Neuronal stem cell (in vitro differentiated cells): ENCODE data around the gene NOXRED1.
"Not testable (repeated sequence)": the region's sequence is repeated elsewhere in the genome, so short reads cannot be mapped to it uniquely, and the experiment has no call there.

Source experiments
- DNase-seq: peaks from one replicate; pipeline ENCODE4 v3.0.0-alpha.2; 2013; ENCODE audit warnings: low spot score
- H2AFZ ChIP-seq: one replicate; pipeline ENCODE4 v1.6.1; 2013; ENCODE audit warnings: mild to moderate bottlenecking, low read length, inconsistent platforms
- H2AK5ac ChIP-seq: 2 replicates; pipeline ENCODE4 v1.6.1; 2013; ENCODE audit warnings: low read depth, mild to moderate bottlenecking, inconsistent platforms, low read length, moderate library complexity, mixed read lengths
- H2BK120ac ChIP-seq: 2 replicates; pipeline ENCODE4 v1.6.1; 2013; ENCODE audit warnings: low read depth, mild to moderate bottlenecking, inconsistent platforms, low read length, moderate library complexity, mixed read lengths
- H2BK12ac ChIP-seq: one replicate; pipeline ENCODE4 v1.6.1; 2013; ENCODE audit warnings: low read length, inconsistent platforms
- H2BK15ac ChIP-seq: 2 replicates; pipeline ENCODE4 v1.6.1; 2013; ENCODE audit warnings: mild to moderate bottlenecking, low read length, inconsistent platforms, mixed read lengths
- H2BK5ac ChIP-seq: one replicate; pipeline ENCODE4 v1.6.1; 2013; ENCODE audit warnings: inconsistent platforms, mild to moderate bottlenecking, low read length, moderate library complexity
- H3K14ac ChIP-seq: one replicate; pipeline ENCODE4 v1.6.1; 2013; ENCODE audit warnings: low read length, inconsistent platforms
- H3K18ac ChIP-seq: 2 replicates; pipeline ENCODE4 v1.6.1; 2013; ENCODE audit warnings: low read length, inconsistent platforms
- H3K23ac ChIP-seq: 2 replicates; pipeline ENCODE4 v1.6.1; 2013; ENCODE audit warnings: low read depth, mild to moderate bottlenecking, mixed read lengths, low read length, inconsistent platforms; ENCODE audit not compliant: poor library complexity
- H3K27ac ChIP-seq: replicated peaks from 3 replicates; pipeline ENCODE4 v1.5.1; 2013; ENCODE audit warnings: low read length, inconsistent platforms
- H3K27me3 ChIP-seq, 3 experiments: 2 replicates each; pipeline ENCODE4 v1.6.1; 2013; ENCODE audit warnings: low read length in 3 of 3, mild to moderate bottlenecking in 2 of 3, inconsistent platforms in 1 of 3, low read depth in 1 of 3, mixed read lengths in 1 of 3, moderate library complexity in 1 of 3; ENCODE audit not compliant: control insufficient read depth in 3 of 3, insufficient read depth in 3 of 3
- H3K36me3 ChIP-seq, 2 donors: replicated peaks in 1 of 2; 2 replicates each; pipeline ENCODE4 v1.6.1; 2013; ENCODE audit warnings: low read length in 2 of 2; ENCODE audit not compliant: control insufficient read depth in 2 of 2, insufficient read depth in 2 of 2
- H3K4ac ChIP-seq: 2 replicates; pipeline ENCODE4 v1.6.1; 2013; ENCODE audit warnings: inconsistent platforms, mild to moderate bottlenecking, low read length, moderate library complexity
- H3K4me1 ChIP-seq, 2 donors: 1 replicate in 1 of 2; 2 replicates in 1 of 2; pipeline ENCODE4 v1.6.1; 2013; ENCODE audit warnings: low read length in 2 of 2, low read depth in 1 of 2; ENCODE audit not compliant: control insufficient read depth in 2 of 2, insufficient read depth in 1 of 2
- H3K4me2 ChIP-seq: one replicate; pipeline ENCODE4 v1.6.1; 2013; ENCODE audit warnings: mild to moderate bottlenecking, low read length, inconsistent platforms; ENCODE audit not compliant: insufficient read depth, poor library complexity, severe bottlenecking
- H3K4me3 ChIP-seq, 2 donors: 2 replicates each; pipeline ENCODE4 v1.5.1; 2013; ENCODE audit warnings: low read length in 2 of 2, mild to moderate bottlenecking in 2 of 2, inconsistent platforms in 1 of 2, moderate library complexity in 1 of 2
- H3K79me1 ChIP-seq: one replicate; pipeline ENCODE4 v1.6.1; 2013; ENCODE audit warnings: low read depth, mild to moderate bottlenecking, inconsistent platforms, low read length, moderate library complexity
- H3K9ac ChIP-seq: one replicate; pipeline ENCODE4 v1.6.1; 2013; ENCODE audit warnings: mild to moderate bottlenecking, low read depth, low read length, inconsistent platforms; ENCODE audit not compliant: poor library complexity
- H3K9me3 ChIP-seq, 2 donors: replicated peaks in 1 of 2; 2 replicates each; pipeline versions ENCODE3 to v1.6.1; 2013; ENCODE audit warnings: low read length in 2 of 2, mild to moderate bottlenecking in 2 of 2, inconsistent platforms in 1 of 2, low read depth in 1 of 2, mixed read lengths in 1 of 2, moderate library complexity in 1 of 2; ENCODE audit not compliant: control insufficient read depth in 2 of 2, insufficient read depth in 1 of 2
- H4K8ac ChIP-seq: one replicate; pipeline ENCODE4 v1.6.1; 2013; ENCODE audit warnings: low read depth, mild to moderate bottlenecking, inconsistent platforms, low read length, moderate library complexity
- H4K91ac ChIP-seq: one replicate; pipeline ENCODE4 v1.6.1; 2013; ENCODE audit warnings: low read length, low read depth, mild to moderate bottlenecking, inconsistent platforms; ENCODE audit not compliant: poor library complexity
- WGBS, 2 donors: extraction: QIAGEN DNeasy Blood & Tissue Kit; methylation state at CpG; one replicate each; pipeline ENCODE4 v1.1.7; 2013; ENCODE audit warnings: missing lambda C conversion rate in 2 of 2, mixed read lengths in 1 of 2; ENCODE audit not compliant: insufficient read length in 2 of 2, insufficient replicate concordance in 1 of 2; ENCODE audit errors: extremely low coverage in 2 of 2; 5-methylcytosine and 5-hydroxymethylcytosine counted together

The NOXRED1 gene

GRCh38 chr14:77421201-77421600 is 2.1 kb downstream of the NOXRED1 start:
- Histone ChIP-seq H3K18ac (no peak overlapping the region), H3K4me2 (no peak overlapping the region), H3K14ac (no peak overlapping the region), H2AFZ (no peak overlapping the region), H3K9me3 (peaks cover 0 to 15% of the 10 kb centered on the region in 2 donors), H3K23ac (no peak overlapping the region), H3K4me3 (no peak overlapping the region), H2BK12ac (no peak overlapping the region), H3K4ac (no peak overlapping the region), H2BK5ac (no peak overlapping the region), H2BK15ac (no peak overlapping the region), H2BK120ac (no peak overlapping the region), H3K27ac (no peak overlapping the region), H3K27me3 (no peaks in the 10 kb centered on the region), H2AK5ac (no peak overlapping the region), H4K91ac (no peak overlapping the region), H3K4me1 (no peaks in the 10 kb centered on the region), H3K36me3 (peaks cover 10 to 39% of the 10 kb centered on the region in 2 donors), H3K9ac (no peak overlapping the region), H4K8ac (no peak overlapping the region), H3K79me1 (no peaks in the 10 kb centered on the region)
- no CpG with 5 or more reads among the region's 2 CpGs for WGBS, 2 donors
- DNase-seq, result no peak

- Histone ChIP-seq H4K91ac (no peak overlapping the region), H2BK12ac (no peak overlapping the region), H2BK120ac (no peak overlapping the region), H3K9ac (no peak overlapping the region), H3K27me3 (no peaks in the 10 kb centered on the region), H3K27ac (no peak overlapping the region), H3K4me2 (no peak overlapping the region), H3K18ac (no peak overlapping the region), H2AK5ac (no peak overlapping the region), H3K36me3 (no peaks in the 10 kb centered on the region), H3K23ac (no peak overlapping the region), H2BK5ac (no peak overlapping the region), H3K4me3 (no peak overlapping the region), H2AFZ (no peak overlapping the region), H3K4me1 (no peaks in the 10 kb centered on the region), H3K79me1 (no peaks in the 10 kb centered on the region), H4K8ac (no peak overlapping the region), H3K14ac (no peak overlapping the region), H2BK15ac (no peak overlapping the region), H3K4ac (no peak overlapping the region), H3K9me3 (peaks cover 0 to 15% of the 10 kb centered on the region in 2 donors)
- no peak for DNase-seq
- no CpG with 5 or more reads among the region's 8 CpGs for WGBS, 2 donors
Measured at GRCh38 chr14:77416836-77417235, 6.5 kb downstream of the NOXRED1 start.

DNA sequence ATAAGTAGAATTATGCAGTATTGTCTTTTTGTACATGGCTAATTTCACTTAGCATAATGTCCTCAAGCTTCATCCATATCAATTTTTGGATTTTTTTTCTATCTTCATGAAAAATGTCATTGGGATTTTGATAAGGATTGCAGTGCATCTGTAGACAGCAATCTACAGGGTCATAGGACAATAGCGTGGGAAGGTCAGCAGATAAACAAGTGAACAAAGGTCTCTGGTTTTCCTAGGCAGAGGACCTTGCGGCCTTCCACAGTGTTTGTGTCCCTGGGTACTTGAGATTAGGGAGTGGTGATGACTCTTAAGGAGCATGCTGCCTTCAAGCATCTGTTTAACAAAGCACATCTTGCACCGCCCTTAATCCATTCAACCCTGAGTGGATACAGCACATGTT is 7.2 kb downstream of the NOXRED1 start:
- H3K4me1 ChIP-seq, H3K4ac ChIP-seq, H2AK5ac ChIP-seq, H3K4me3 ChIP-seq, H2BK12ac ChIP-seq, H2BK5ac ChIP-seq, H3K23ac ChIP-seq, DNase-seq, H2BK120ac ChIP-seq, H2BK15ac ChIP-seq, H3K9ac ChIP-seq, H3K18ac ChIP-seq, H3K27me3 ChIP-seq, H3K4me2 ChIP-seq, H4K91ac ChIP-seq, H3K14ac ChIP-seq, H4K8ac ChIP-seq, H3K27ac ChIP-seq, H2AFZ ChIP-seq, H3K36me3 ChIP-seq, H3K79me1 ChIP-seq: not testable (repeated sequence)
- H3K9me3 ChIP-seq, result peaks cover 0 to 15% of the 10 kb centered on the region in 2 donors
- WGBS, 2 donors, result no CpG with 5 or more reads among the region's 3 CpGs

- H3K27ac ChIP-seq, H2BK12ac ChIP-seq, H3K4me1 ChIP-seq, H3K79me1 ChIP-seq, H2BK120ac ChIP-seq, H2BK5ac ChIP-seq, H3K27me3 ChIP-seq, H2AK5ac ChIP-seq, H3K23ac ChIP-seq, H3K14ac ChIP-seq, H3K4ac ChIP-seq, H2AFZ ChIP-seq, H3K36me3 ChIP-seq, H3K9ac ChIP-seq, H3K4me3 ChIP-seq, H3K18ac ChIP-seq, H4K91ac ChIP-seq, H3K4me2 ChIP-seq, DNase-seq, H4K8ac ChIP-seq, H2BK15ac ChIP-seq: not testable (repeated sequence)
- peaks cover 0 to 15% of the 10 kb centered on the region in 2 donors for H3K9me3 ChIP-seq
- no CpG with 5 or more reads among the region's 10 CpGs for WGBS, 2 donors
Measured at GRCh38 chr14:77415403-77416030, 7.8 kb downstream of the NOXRED1 start.
